Gastrocnemius medialis (tissue), 4 donors: ENCODE results near the gene SRP14. TPM values are rescaled to one million over a fixed set of nuclear protein-coding genes. Genes with fewer than 3 reads are reported as not detected.
"Not testable (repeated sequence)": the region's sequence is repeated elsewhere in the genome, so short reads cannot be mapped to it uniquely, and the experiment has no call there.

Experiments used
- ATAC-seq, 2 donors: fragments of 150-250 bp; one replicate each; pipeline ENCODE4 v1.9.1; 2016
- DNase-seq, 2 donors: peaks; one replicate each; pipeline ENCODE4 v3.0.0-alpha.2; 2019
- H3K27ac ChIP-seq, 4 donors: fragments of 200-600 bp; sonication (generic); 1 replicate in 1 of 4; 2 replicates in 3 of 4; pipeline ENCODE4 v1.5.1; 2016 to 2018; ENCODE audit warnings: mild to moderate bottlenecking in 2 of 4, moderate library complexity in 1 of 4
- H3K27me3 ChIP-seq, 3 donors: fragments of 200-600 bp; sonication (generic) in 2 of 3; 1 replicate in 1 of 3; 2 replicates in 2 of 3; pipeline versions ENCODE4 v1.5.1 to v1.6.0; 2016 to 2019; ENCODE audit warnings: mild to moderate bottlenecking in 1 of 3, moderate library complexity in 1 of 3
- H3K36me3 ChIP-seq, 2 donors: fragments of 200-600 bp; sonication (generic) in 1 of 2; one replicate each; pipeline ENCODE4 v1.5.1; 2017 to 2018
- H3K4me1 ChIP-seq, 2 donors: fragments of 200-600 bp; sonication (generic) in 1 of 2; one replicate each; pipeline ENCODE4 v1.5.1; 2016 to 2017; ENCODE audit warnings: mild to moderate bottlenecking in 2 of 2
- H3K4me3 ChIP-seq, 4 donors: fragments of 200-600 bp; sonication (generic) in 3 of 4; 1 replicate in 1 of 4; 2 replicates in 3 of 4; pipeline ENCODE4 v1.5.1; 2016 to 2019; ENCODE audit warnings: mild to moderate bottlenecking in 2 of 4
- H3K9me3 ChIP-seq, 3 donors: fragments of 200-600 bp; sonication (generic) in 2 of 3; 1 replicate in 1 of 3; 2 replicates in 2 of 3; pipeline ENCODE4 v1.5.1; 2016 to 2019
- POLR2A ChIP-seq, 2 donors: fragments of 450-650 bp; IDR thresholded peaks; one replicate each; pipeline ENCODE4 v1.6.1; 2017; ENCODE audit warnings: antibody characterized with exemption in 2 of 2, mild to moderate bottlenecking in 2 of 2, moderate library complexity in 2 of 2
- in situ Hi-C, 4 donors: fragments of 200-750 bp; cut with MboI; loops; one replicate each; pipeline versions ENCODE4 v1.15.0 to v1.8.0; 2017; ENCODE audit warnings: low sequenced_read_pairs in 4 of 4
- intact Hi-C: fragments of 100-400 bp; cut with DNase I; formaldehyde crosslinking; loops from one replicate; pipeline ENCODE4 v1.15.1; 2023; ENCODE audit warnings: low total_unique reads
- total RNA-seq, 4 donors: library from RNA; depleted of rRNA; stranded (reverse); fragments of >200 nt; gene quantifications; one replicate each; pipeline versions ENCODE4 v1.1.0 to v1.2.3, GENCODE V29; 2016
- TF ChIP-seq, protein P1 (sequence below), 5 experiments: fragments of 450-650 bp in 3 of 5; fragments of 200-600 bp in 2 of 5; sonication (generic) in 2 of 5; IDR thresholded peaks in 4 of 5; conservative IDR thresholded peaks in 1 of 5; 1 replicate in 4 of 5; 2 replicates in 1 of 5; pipeline ENCODE4 v1.5.1; 2016 to 2019; ENCODE audit warnings: antibody characterized with exemption in 5 of 5, mild to moderate bottlenecking in 3 of 5, moderate library complexity in 3 of 5

Gene SRP14
- total RNA-seq, 4 donors from 2014 or later, result 180 to 244 (median 208) TPM

DNA sequence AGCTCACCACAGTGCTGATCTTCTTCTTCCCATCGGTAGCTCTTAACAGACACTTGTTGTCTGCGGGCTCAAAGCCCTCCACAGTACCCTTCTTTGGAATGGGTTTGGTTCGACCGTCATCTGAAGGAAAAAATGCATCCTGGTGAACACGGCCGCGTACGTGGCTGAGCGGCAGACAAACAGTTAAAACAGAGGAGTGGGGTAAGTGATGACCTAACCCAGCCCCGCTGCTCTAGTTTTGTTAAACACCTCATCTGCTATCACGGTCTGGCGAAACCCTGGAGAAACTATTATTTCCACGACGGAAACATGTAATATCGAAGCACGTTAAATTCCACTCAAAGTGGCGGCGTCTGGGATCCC is 725 bp downstream of the SRP14 start:
- TF ChIP-seq, protein P1, sequence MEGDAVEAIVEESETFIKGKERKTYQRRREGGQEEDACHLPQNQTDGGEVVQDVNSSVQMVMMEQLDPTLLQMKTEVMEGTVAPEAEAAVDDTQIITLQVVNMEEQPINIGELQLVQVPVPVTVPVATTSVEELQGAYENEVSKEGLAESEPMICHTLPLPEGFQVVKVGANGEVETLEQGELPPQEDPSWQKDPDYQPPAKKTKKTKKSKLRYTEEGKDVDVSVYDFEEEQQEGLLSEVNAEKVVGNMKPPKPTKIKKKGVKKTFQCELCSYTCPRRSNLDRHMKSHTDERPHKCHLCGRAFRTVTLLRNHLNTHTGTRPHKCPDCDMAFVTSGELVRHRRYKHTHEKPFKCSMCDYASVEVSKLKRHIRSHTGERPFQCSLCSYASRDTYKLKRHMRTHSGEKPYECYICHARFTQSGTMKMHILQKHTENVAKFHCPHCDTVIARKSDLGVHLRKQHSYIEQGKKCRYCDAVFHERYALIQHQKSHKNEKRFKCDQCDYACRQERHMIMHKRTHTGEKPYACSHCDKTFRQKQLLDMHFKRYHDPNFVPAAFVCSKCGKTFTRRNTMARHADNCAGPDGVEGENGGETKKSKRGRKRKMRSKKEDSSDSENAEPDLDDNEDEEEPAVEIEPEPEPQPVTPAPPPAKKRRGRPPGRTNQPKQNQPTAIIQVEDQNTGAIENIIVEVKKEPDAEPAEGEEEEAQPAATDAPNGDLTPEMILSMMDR (IDR thresholded peaks at IDR 0.05 in 4 of 5, conservative IDR thresholded peaks at IDR 0.05 in 1 of 5), result no peak
- TF ChIP-seq POLR2A (IDR thresholded peaks at IDR 0.05), result no peak
- H3K36me3 ChIP-seq, result peaks cover 3 to 39% of the 10 kb centered on the region in 2 donors
- peak overlapping the region; percentile 63 to 88 (median 83) for H3K4me3 ChIP-seq
- H3K27ac ChIP-seq, result peak overlapping the region; percentile 90 to 95 (median 92)
- intact Hi-C loops, result no loop called here
- no peak for DNase-seq
- H3K4me1 ChIP-seq, result peaks cover 26% of the 10 kb centered on the region in 2 donors
- H3K27me3 ChIP-seq, result no peaks in the 10 kb centered on the region
- ATAC-seq, result no peak
- in situ Hi-C loops, result loop anchor here in 1 of 4 donors (25.0 kb wide), 1 partner anchor 374 kb away; the partner anchor contains the start of gene IVD
- no peaks in the 10 kb centered on the region for H3K9me3 ChIP-seq

DNA sequence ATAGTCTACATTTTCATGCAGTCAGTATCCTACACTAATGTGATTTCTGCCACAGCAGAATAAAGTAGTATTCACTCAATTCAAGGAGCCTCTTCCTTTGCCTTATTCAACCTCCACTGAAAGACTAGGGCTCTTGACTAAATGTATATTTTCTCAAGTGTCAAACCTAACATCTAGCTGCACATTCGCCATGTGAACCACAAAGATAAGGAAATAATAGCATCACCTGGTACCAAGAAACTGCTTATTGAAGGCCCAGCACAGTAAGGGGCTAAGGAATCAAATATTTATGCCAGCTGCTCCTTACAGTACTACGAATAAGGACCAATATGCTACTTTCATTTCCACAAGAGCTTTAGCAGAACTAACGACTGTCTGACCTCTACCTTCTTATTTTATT is 1.3 kb downstream of the SRP14 start:
- H3K4me3 ChIP-seq, result peak overlapping the region; percentile 63 to 88 (median 83)
- in situ Hi-C loops (loop anchor here in 1 of 4 donors (25.0 kb wide), 1 partner anchor 375 kb away; the partner anchor contains the start of gene IVD), intact Hi-C loops (no loop called here)
- no peaks in the 10 kb centered on the region for H3K27me3 ChIP-seq
- no peak for DNase-seq
- peaks cover 6 to 45% of the 10 kb centered on the region in 2 donors for H3K36me3 ChIP-seq
- ATAC-seq, result no peak
- H3K27ac ChIP-seq, result peak overlapping the region; percentile 90 to 95 (median 92)
- H3K4me1 ChIP-seq, result peaks cover 26% of the 10 kb centered on the region in 2 donors
- TF ChIP-seq, protein P1 (IDR thresholded peaks at IDR 0.05 in 4 of 5, conservative IDR thresholded peaks at IDR 0.05 in 1 of 5), result no peak
- no peak for TF ChIP-seq POLR2A (IDR thresholded peaks at IDR 0.05)
- H3K9me3 ChIP-seq, result no peaks in the 10 kb centered on the region

DNA sequence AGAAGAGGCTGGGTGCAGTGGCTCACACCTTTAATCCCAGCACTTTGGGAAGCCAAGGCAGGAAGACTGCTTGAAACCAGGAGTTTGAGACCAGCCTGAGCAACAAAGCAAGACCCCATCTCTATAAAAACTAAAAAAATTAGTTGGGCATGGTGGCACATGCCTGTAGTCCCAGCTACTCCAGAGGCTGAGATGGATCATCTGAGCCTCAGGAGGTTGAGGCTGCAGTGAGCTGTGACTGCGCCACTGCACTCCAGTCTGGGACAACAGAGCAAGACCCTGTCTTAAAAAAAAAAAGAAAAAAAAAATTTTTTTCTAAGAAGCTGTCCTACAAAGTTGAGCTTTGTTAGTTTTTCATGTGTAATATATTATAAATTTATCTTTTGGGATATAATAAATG is 3.8 kb downstream of the SRP14 start:
- H3K9me3 ChIP-seq, ATAC-seq, DNase-seq, H3K4me3 ChIP-seq, intact Hi-C loops, H3K27me3 ChIP-seq: not testable (repeated sequence)
- Histone ChIP-seq H3K36me3 (peaks cover 11 to 69% of the 10 kb centered on the region in 2 donors), H3K27ac (peak overlapping the region in 1 of 4 donors; percentile 20), H3K4me1 (peaks cover 26 to 28% of the 10 kb centered on the region in 2 donors)
- in situ Hi-C loops, result loop anchor here in 1 of 4 donors (25.0 kb wide), 1 partner anchor 377 kb away; the partner anchor contains the start of gene IVD

DNA sequence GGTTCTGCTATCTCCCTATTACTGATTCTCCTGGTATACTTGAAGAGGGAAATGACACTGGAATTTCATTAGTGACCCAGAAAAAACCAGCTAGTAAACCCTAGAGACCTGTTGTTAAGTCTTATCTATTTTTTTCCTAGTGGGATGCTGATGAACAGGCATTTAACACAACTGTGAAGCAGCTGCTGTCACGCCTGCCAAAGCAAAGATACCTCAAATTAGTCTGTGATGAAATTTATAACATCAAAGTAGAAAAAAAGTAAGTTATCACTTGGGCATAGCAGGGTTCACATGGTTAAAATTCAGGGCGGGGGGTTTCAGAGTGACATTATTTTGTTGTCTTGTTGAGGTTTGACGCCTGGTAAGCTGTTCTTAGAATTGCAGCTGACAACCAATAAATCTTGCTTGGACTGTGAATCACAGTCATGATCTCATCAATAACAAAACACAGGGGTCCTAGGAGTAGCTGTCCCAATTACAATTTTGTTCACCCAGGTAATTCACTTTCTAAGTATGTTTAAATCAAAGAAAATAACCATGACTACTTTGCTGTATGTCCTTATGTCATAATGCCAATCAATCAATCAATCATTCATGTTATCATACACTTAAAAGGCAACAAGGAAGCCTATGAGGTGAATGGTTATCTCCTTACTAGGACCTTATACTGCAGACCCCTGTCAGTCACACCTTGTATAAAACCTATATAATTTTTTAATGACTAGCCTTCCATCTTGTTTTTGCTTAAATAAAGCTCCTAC is 4.6 kb downstream of the SRP14 start:
- no peaks in the 10 kb centered on the region for H3K9me3 ChIP-seq
- TF ChIP-seq, protein P1 (IDR thresholded peaks at IDR 0.05 in 4 of 5, conservative IDR thresholded peaks at IDR 0.05 in 1 of 5), result no peak
- TF ChIP-seq POLR2A (IDR thresholded peaks at IDR 0.05), result no peak
- in situ Hi-C loops (loop anchor here in 1 of 4 donors (25.0 kb wide), 1 partner anchor 378 kb away; the partner anchor contains the start of gene IVD), intact Hi-C loops (no loop called here)
- no peaks in the 10 kb centered on the region for H3K27me3 ChIP-seq
- DNase-seq (no peak), ATAC-seq (no peak)
- H3K4me1 ChIP-seq, result peaks cover 19 to 22% of the 10 kb centered on the region in 2 donors
- H3K27ac ChIP-seq, result peak overlapping the region in 3 of 4 donors; percentile 20 to 35 (median 20)
- H3K4me3 ChIP-seq, result no peak overlapping the region
- H3K36me3 ChIP-seq, result peaks cover 11 to 75% of the 10 kb centered on the region in 2 donors

DNA sequence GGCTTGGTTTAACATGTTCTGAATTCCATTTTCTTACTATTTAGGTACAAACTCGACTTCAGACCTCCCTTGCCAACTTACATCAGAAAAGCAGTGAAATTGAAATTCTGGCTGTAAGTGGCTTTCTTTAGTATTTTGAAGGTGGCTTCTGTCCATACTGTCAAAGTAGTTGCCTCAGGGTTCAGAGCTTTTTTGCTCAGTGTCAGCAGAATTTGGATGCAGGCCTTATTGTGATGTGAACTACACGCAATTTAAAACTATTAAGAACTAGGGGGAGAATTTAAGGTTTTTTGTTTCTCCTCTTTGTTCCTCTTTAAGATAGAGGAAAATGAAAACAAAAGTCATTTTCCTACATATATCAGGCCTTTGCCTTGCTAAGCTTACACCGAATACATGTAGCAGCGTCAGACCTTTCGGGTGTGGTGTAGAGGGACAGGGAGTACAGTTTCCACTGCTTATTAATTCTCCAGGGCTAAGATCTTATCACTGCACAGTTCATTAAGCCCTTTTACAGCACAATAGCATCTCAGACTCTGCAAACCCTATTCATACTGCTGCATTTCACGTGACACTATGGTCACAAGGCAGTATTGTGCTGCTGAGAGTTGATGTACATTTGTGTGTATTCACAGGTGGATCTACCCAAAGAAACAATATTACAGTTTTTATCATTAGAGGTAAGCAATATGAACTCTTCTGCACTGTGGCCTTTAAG is 6.7 kb downstream of the SRP14 start:
- DNase-seq, result no peak
- Histone ChIP-seq H3K27ac (peak overlapping the region; percentile 45 to 77 (median 62)), H3K9me3 (no peaks in the 10 kb centered on the region), H3K36me3 (peaks cover 11 to 92% of the 10 kb centered on the region in 2 donors), H3K4me3 (no peak overlapping the region), H3K27me3 (no peaks in the 10 kb centered on the region), H3K4me1 (peaks cover 9 to 13% of the 10 kb centered on the region in 2 donors)
- ATAC-seq, result peak; percentile 26 to 73
- intact Hi-C loops (no loop called here), in situ Hi-C loops (loop anchor here in 1 of 4 donors (25.0 kb wide), 1 partner anchor 380 kb away; the partner anchor contains the start of gene IVD)
- no peak for TF ChIP-seq POLR2A (IDR thresholded peaks at IDR 0.05)
- TF ChIP-seq, protein P1 (IDR thresholded peaks at IDR 0.05 in 4 of 5, conservative IDR thresholded peaks at IDR 0.05 in 1 of 5), result no peak
